ENCODE measurements around the gene CCT8. TPM values are rescaled to one million over a fixed set of nuclear protein-coding genes. Genes with fewer than 3 reads are reported as not detected.

The CCT8 gene
- total and polyA plus RNA-seq, 2 of the 8 experiments (the other 6 are each of a cell fraction or from before 2014, with no cell fraction given) = 151 to 319 TPM

DNA sequence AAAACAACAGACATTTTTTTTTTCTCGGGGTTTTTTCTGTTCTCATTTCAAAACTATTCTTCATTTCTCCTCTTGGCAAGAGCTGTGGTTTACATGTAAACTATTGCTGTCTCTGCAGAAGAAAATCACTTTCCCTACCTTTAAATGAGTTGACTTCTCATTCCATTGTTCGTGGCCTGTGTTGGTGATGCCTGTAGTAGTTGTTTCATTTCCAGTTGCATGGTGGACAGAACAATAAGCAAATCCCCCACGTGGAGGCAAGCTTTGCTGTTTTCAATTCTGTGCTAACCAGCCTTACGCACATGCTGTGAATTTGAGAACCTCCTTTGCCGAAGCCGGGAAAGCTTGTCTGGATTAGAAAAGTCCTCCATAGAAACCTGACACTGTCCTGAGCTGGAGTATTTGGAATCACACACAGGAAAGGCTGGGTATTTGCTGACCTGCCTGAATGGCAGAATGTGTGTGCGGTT lies 30.8 kb upstream of the CCT8 start:
- no peak overlapping the region for H2BK5ac ChIP-seq (ENCODE audit: low read depth, low read length)
- no peak overlapping the region for H3K14ac ChIP-seq (ENCODE audit: insufficient read length)
- H3K79me2 ChIP-seq (ENCODE audit: control insufficient read depth in 1 of 2, insufficient read depth in 2 of 2, low read length in 2 of 2) = no peaks in the 10 kb centered on the region
- no peak overlapping the region for H3K4me2 ChIP-seq (ENCODE audit: insufficient read depth in 1 of 2, low read depth in 2 of 2, low read length in 2 of 2)
- no peak overlapping the region for H3K4me3 ChIP-seq (ENCODE audit: extremely low read depth in 1 of 4, insufficient read depth in 2 of 4, low read depth in 3 of 4, low read length in 4 of 4)
- no peak for DNase-seq (ENCODE audit: low read depth in 1 of 2, low spot score in 2 of 2)
- no peak overlapping the region for H3K23ac ChIP-seq (ENCODE audit: insufficient read length)
- POLR2A ChIA-PET (ENCODE audit: partially characterized antibody) = interaction anchor here (1.5 kb wide), 1 partner anchor 196 kb away, joined by 3 read pairs; no protein-coding TSS in a partner anchor
- no peak overlapping the region for H3K18ac ChIP-seq (ENCODE audit: extremely low read depth, low read length)
- no peak overlapping the region for H4K8ac ChIP-seq (ENCODE audit: extremely low read depth, insufficient read depth, low read length)
- no peaks in the 10 kb centered on the region for H3K23me2 ChIP-seq (ENCODE audit: low read depth, low read length)
- H3K9ac ChIP-seq (replicated peaks in 1 of 4; ENCODE audit: extremely low read depth in 1 of 4, low read depth in 3 of 4, low read length in 3 of 4) = no peak overlapping the region
- H3K56ac ChIP-seq (replicated peaks; ENCODE audit: insufficient read length, low read depth, low read length) = no peak overlapping the region
- H2AFZ ChIP-seq (ENCODE audit: low read length) = no peak overlapping the region
- H2BK120ac ChIP-seq (replicated peaks; ENCODE audit: low read depth, low read length) = no peak overlapping the region
- no peak overlapping the region for H2BK12ac ChIP-seq (ENCODE audit: low read depth, low read length)
- H2BK20ac ChIP-seq (ENCODE audit: low read length) = no peak overlapping the region
- WGBS, 2 experiments (ENCODE audit: extremely low coverage in 1 of 2, insufficient coverage in 1 of 2, insufficient read length in 1 of 2, insufficient replicate concordance in 2 of 2, low coverage in 1 of 2, low lambda C conversion rate in 2 of 2, missing lambda C conversion rate in 1 of 2) = 80% methylated on average over 7 of the region's 7 CpGs; no CpG with 5 or more reads in 1 of the 2 experiments
- no peak overlapping the region for H4K5ac ChIP-seq (ENCODE audit: insufficient read length, low read depth, low read length)
- H4K20me1 ChIP-seq (replicated peaks in 1 of 2; ENCODE audit: control insufficient read depth in 1 of 2, insufficient read depth in 2 of 2, low read length in 2 of 2) = no peaks in the 10 kb centered on the region
- no peak overlapping the region for H2AK5ac ChIP-seq (ENCODE audit: low read depth, low read length)
- H3K27me3 ChIP-seq (replicated peaks in 1 of 4; ENCODE audit: control insufficient read depth in 3 of 4, extremely low read depth in 1 of 4, insufficient read depth in 3 of 4, low read length in 3 of 4) = no peaks in the 10 kb centered on the region
- H2BK15ac ChIP-seq (ENCODE audit: low read length) = no peak overlapping the region
- H3K79me1 ChIP-seq (ENCODE audit: low read depth, low read length) = no peaks in the 10 kb centered on the region
- CTCF ChIA-PET (ENCODE audit: partially characterized antibody) = interaction anchor here (0.6 to 2.7 kb wide), 5 partner anchors 9 to 257 kb away, joined by 3 to 16 read pairs (median 4); no protein-coding TSS in a partner anchor
- H4K91ac ChIP-seq (replicated peaks; ENCODE audit: insufficient read length, low read length) = no peak overlapping the region
- no peak for FAIRE-seq
- H3K36me3 ChIP-seq (ENCODE audit: control insufficient read depth in 2 of 4, insufficient read depth in 4 of 4, low read length in 3 of 4) = no peaks in the 10 kb centered on the region
- no peaks in the 10 kb centered on the region for H3K4me1 ChIP-seq (replicated peaks in 1 of 4; ENCODE audit: control insufficient read depth in 3 of 4, insufficient read depth in 4 of 4, low read length in 3 of 4)
- H3K4ac ChIP-seq (replicated peaks; ENCODE audit: insufficient read length, low read depth, low read length) = no peak overlapping the region
- no peak overlapping the region for H3K27ac ChIP-seq (ENCODE audit: low read depth, low read length)
- no peaks in the 10 kb centered on the region for H3K9me3 ChIP-seq (ENCODE audit: insufficient read depth in 2 of 2, low read depth in 1 of 2, low read length in 1 of 2)
- TF ChIP-seq SAP30 (IDR thresholded peaks at IDR 0.05; ENCODE audit: insufficient read depth, insufficient replicate concordance, low read length) (no peak), POLR2A (IDR thresholded peaks at IDR 0.05; ENCODE audit: control extremely low read depth in 1 of 2, low read depth in 2 of 2, low read length in 2 of 2) (no peak), RXRA (IDR thresholded peaks at IDR 0.05; ENCODE audit: insufficient read depth, low read depth, low read length) (no peak), BRCA1 (IDR thresholded peaks at IDR 0.05; ENCODE audit: low read depth, low read length) (no peak), RBBP5 (IDR thresholded peaks at IDR 0.05; ENCODE audit: borderline replicate concordance, low read depth, low read length) (no peak), SIRT6 (IDR thresholded peaks at IDR 0.05; ENCODE audit: low read length) (no peak), CEBPB (IDR thresholded peaks at IDR 0.05; ENCODE audit: low read depth, low read length) (no peak), KDM5A (IDR thresholded peaks at IDR 0.05; ENCODE audit: low read length) (no peak), CTBP2 (IDR thresholded peaks at IDR 0.05; ENCODE audit: borderline replicate concordance, insufficient read depth, insufficient read length, low read length) (no peak), HDAC6 (IDR thresholded peaks at IDR 0.05; ENCODE audit: low read depth, low read length) (no peak), POU5F1 (IDR thresholded peaks at IDR 0.05; ENCODE audit: low read depth, low read length) (no peak), SRF (IDR thresholded peaks at IDR 0.05; ENCODE audit: low read depth, low read length) (no peak), TAF1 (IDR thresholded peaks at IDR 0.05; ENCODE audit: low read depth, low read length) (no peak), RAD21 (IDR thresholded peaks at IDR 0.05 in 1 of 2, conservative IDR thresholded peaks at IDR 0.05 in 1 of 2; ENCODE audit: low read depth in 2 of 2, low read length in 2 of 2) (no peak)
- TF ChIP-seq, protein P1, sequence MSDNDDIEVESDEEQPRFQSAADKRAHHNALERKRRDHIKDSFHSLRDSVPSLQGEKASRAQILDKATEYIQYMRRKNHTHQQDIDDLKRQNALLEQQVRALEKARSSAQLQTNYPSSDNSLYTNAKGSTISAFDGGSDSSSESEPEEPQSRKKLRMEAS (IDR thresholded peaks at IDR 0.05) = no peak
